ENCODE results near the gene PAMR1.

- no peak for TF ChIP-seq EP300 (IDR thresholded peaks at IDR 0.05; ENCODE audit: borderline replicate concordance in 1 of 2, control insufficient read depth in 1 of 2, low read depth in 2 of 2, low read length in 2 of 2)
- TF ChIP-seq, protein P1, sequence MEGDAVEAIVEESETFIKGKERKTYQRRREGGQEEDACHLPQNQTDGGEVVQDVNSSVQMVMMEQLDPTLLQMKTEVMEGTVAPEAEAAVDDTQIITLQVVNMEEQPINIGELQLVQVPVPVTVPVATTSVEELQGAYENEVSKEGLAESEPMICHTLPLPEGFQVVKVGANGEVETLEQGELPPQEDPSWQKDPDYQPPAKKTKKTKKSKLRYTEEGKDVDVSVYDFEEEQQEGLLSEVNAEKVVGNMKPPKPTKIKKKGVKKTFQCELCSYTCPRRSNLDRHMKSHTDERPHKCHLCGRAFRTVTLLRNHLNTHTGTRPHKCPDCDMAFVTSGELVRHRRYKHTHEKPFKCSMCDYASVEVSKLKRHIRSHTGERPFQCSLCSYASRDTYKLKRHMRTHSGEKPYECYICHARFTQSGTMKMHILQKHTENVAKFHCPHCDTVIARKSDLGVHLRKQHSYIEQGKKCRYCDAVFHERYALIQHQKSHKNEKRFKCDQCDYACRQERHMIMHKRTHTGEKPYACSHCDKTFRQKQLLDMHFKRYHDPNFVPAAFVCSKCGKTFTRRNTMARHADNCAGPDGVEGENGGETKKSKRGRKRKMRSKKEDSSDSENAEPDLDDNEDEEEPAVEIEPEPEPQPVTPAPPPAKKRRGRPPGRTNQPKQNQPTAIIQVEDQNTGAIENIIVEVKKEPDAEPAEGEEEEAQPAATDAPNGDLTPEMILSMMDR (IDR thresholded peaks at IDR 0.05 in 2 of 3, conservative IDR thresholded peaks at IDR 0.05 in 1 of 3; ENCODE audit: control insufficient read depth in 2 of 3, extremely low read depth in 1 of 3, insufficient read depth in 1 of 3, low read depth in 3 of 3, low read length in 3 of 3) = no peak
These were observed 88.7 kb downstream of the PAMR1 start for GRCh38 chr11:35436581-35437250.
